ENCODE results near the gene FGF4. TPM values are rescaled to one million over a fixed set of nuclear protein-coding genes. Genes with fewer than 3 reads are reported as not detected.
"Not testable (repeated sequence)": the region's sequence is repeated elsewhere in the genome, so short reads cannot be mapped to it uniquely, and the experiment has no call there.

Gene FGF4
- total RNA-seq, 1 donor from 2014 or later = not detected

GRCh38 chr11:69765498-69765995 is 9.6 kb downstream of the FGF4 start:
- intact Hi-C loops (cut with DNase I) = no loop called here

GRCh38 chr11:69764918-69765317 is 10.2 kb downstream of the FGF4 start:
- DNase-seq (ENCODE audit: low spot score in 2 of 2); intact Hi-C loops (cut with DNase I); H3K27ac ChIP-seq; H3K9me3 ChIP-seq; H3K4me3 ChIP-seq; H3K27me3 ChIP-seq; H3K4me1 ChIP-seq; H3K36me3 ChIP-seq: not testable (repeated sequence)

More at GRCh38 chr11:69765498-69765995, 9.6 kb downstream of the FGF4 start:
- Histone ChIP-seq H3K4me1 (no peaks in the 10 kb centered on the region), H3K27me3 (no peaks in the 10 kb centered on the region), H3K4me3 (no peak overlapping the region), H3K9me3 (no peaks in the 10 kb centered on the region), H3K27ac (no peak overlapping the region), H3K36me3 (no peaks in the 10 kb centered on the region)
- no peak for DNase-seq (ENCODE audit: low spot score in 2 of 2)
- TF ChIP-seq CTCF (IDR thresholded peaks at IDR 0.05) = no peak

GRCh38 chr11:69760319-69760718 is 14.8 kb downstream of the FGF4 start:
- Histone ChIP-seq H3K36me3 (no peaks in the 10 kb centered on the region), H3K27ac (no peak overlapping the region), H3K4me3 (no peak overlapping the region), H3K27me3 (no peaks in the 10 kb centered on the region), H3K4me1 (no peaks in the 10 kb centered on the region), H3K9me3 (no peaks in the 10 kb centered on the region)
- TF ChIP-seq CTCF (IDR thresholded peaks at IDR 0.05) = no peak
- no peak for DNase-seq (ENCODE audit: low spot score in 2 of 2)
- intact Hi-C loops (cut with DNase I) = no loop called here

GRCh38 chr11:69752890-69753289 is 22.3 kb downstream of the FGF4 start:
- H3K36me3 ChIP-seq = no peaks in the 10 kb centered on the region
- no peaks in the 10 kb centered on the region for H3K27me3 ChIP-seq
- no peak overlapping the region for H3K27ac ChIP-seq
- H3K4me1 ChIP-seq = no peaks in the 10 kb centered on the region
- intact Hi-C loops (cut with DNase I) = no loop called here
- no peak for DNase-seq (ENCODE audit: low spot score in 2 of 2)
- H3K9me3 ChIP-seq = no peaks in the 10 kb centered on the region
- H3K4me3 ChIP-seq = no peak overlapping the region
- no peak for TF ChIP-seq CTCF (IDR thresholded peaks at IDR 0.05)

GRCh38 chr11:69750875-69751597 is 24.1 kb downstream of the FGF4 start:
- Histone ChIP-seq H3K36me3 (no peaks in the 10 kb centered on the region), H3K27me3 (no peaks in the 10 kb centered on the region), H3K4me1 (no peaks in the 10 kb centered on the region), H3K9me3 (no peaks in the 10 kb centered on the region), H3K27ac (no peak overlapping the region), H3K4me3 (no peak overlapping the region)
- intact Hi-C loops (cut with DNase I) = no loop called here
- no peak for TF ChIP-seq CTCF (IDR thresholded peaks at IDR 0.05)
- DNase-seq (ENCODE audit: low spot score in 2 of 2) = no peak

GRCh38 chr11:69750108-69750850 is 24.9 kb downstream of the FGF4 start:
- no peak for TF ChIP-seq CTCF (IDR thresholded peaks at IDR 0.05)
- no peaks in the 10 kb centered on the region for H3K4me1 ChIP-seq

More at GRCh38 chr11:69750108-69750850, 24.9 kb downstream of the FGF4 start:
- Histone ChIP-seq H3K9me3 (no peaks in the 10 kb centered on the region), H3K36me3 (no peaks in the 10 kb centered on the region), H3K27ac (no peak overlapping the region), H3K27me3 (no peaks in the 10 kb centered on the region), H3K4me3 (no peak overlapping the region)
- intact Hi-C loops (cut with DNase I) = no loop called here
- no peak for DNase-seq (ENCODE audit: low spot score in 2 of 2)

All from ascending aorta (tissue), 2 donors.